GM23248 (cell line): ENCODE results near the gene TNFAIP8L3. TPM values are rescaled to one million over a fixed set of nuclear protein-coding genes. Genes with fewer than 3 reads are reported as not detected.

Source experiments
- DNase-seq: peaks from one replicate; pipeline ENCODE4 v3.0.0-alpha.2; 2015
- H2AFZ ChIP-seq: fragments of 200-600 bp; sonication (generic); 2 replicates; pipeline ENCODE4 v1.6.1; 2016; ENCODE audit warnings: antibody characterized with exemption
- H3F3A ChIP-seq: fragments of 200-600 bp; sonication (generic); 2 replicates; pipeline ENCODE4 v1.6.1; 2016; ENCODE audit warnings: mild to moderate bottlenecking, antibody characterized with exemption, mixed run types; ENCODE audit not compliant: insufficient read depth
- H3K27ac ChIP-seq: fragments of 200-600 bp; sonication (generic); 2 replicates; pipeline ENCODE4 v1.5.1; 2016; ENCODE audit warnings: mild to moderate bottlenecking
- H3K27me3 ChIP-seq: fragments of 200-600 bp; sonication (generic); replicated peaks from 2 replicates; pipeline ENCODE4 v1.6.1; 2016; ENCODE audit warnings: mild to moderate bottlenecking; ENCODE audit not compliant: insufficient read depth
- H3K36me3 ChIP-seq: fragments of 200-600 bp; sonication (generic); 2 replicates; pipeline ENCODE4 v1.6.1; 2016; ENCODE audit warnings: low read depth, mild to moderate bottlenecking
- H3K4me1 ChIP-seq: fragments of 200-600 bp; sonication (generic); 2 replicates; pipeline ENCODE4 v1.6.1; 2016; ENCODE audit warnings: mild to moderate bottlenecking; ENCODE audit not compliant: insufficient read depth
- H3K4me2 ChIP-seq: fragments of 200-600 bp; sonication (generic); one replicate; pipeline ENCODE4 v1.6.1; 2016; ENCODE audit warnings: mild to moderate bottlenecking; ENCODE audit not compliant: unreplicated experiment
- H3K4me3 ChIP-seq: fragments of 200-600 bp; sonication (generic); 2 replicates; pipeline ENCODE4 v1.5.1; 2016; ENCODE audit warnings: mild to moderate bottlenecking
- H3K79me2 ChIP-seq: fragments of 200-600 bp; sonication (generic); 2 replicates; pipeline ENCODE4 v1.6.1; 2016; ENCODE audit warnings: mild to moderate bottlenecking; ENCODE audit not compliant: insufficient read depth
- H3K9ac ChIP-seq: fragments of 200-600 bp; sonication (generic); 2 replicates; pipeline ENCODE4 v1.6.1; 2016; ENCODE audit warnings: mild to moderate bottlenecking
- H3K9me2 ChIP-seq: fragments of 200-600 bp; sonication (generic); 2 replicates; pipeline ENCODE4 v1.6.1; 2016; ENCODE audit warnings: mixed run types, mild to moderate bottlenecking, moderate library complexity; ENCODE audit not compliant: insufficient read depth
- H3K9me3 ChIP-seq: fragments of 200-600 bp; sonication (generic); one replicate; pipeline ENCODE4 v1.6.1; 2017; ENCODE audit warnings: low read depth
- H4K20me1 ChIP-seq: fragments of 200-600 bp; sonication (generic); 2 replicates; pipeline ENCODE4 v1.6.0; 2016; ENCODE audit not compliant: insufficient read depth
- EZH2 ChIP-seq: fragments of 200-600 bp; sonication (generic); IDR thresholded peaks from 2 replicates; pipeline ENCODE4 v1.6.1; 2018; ENCODE audit warnings: antibody characterized with exemption, mild to moderate bottlenecking; ENCODE audit not compliant: insufficient read depth, poor library complexity, severe bottlenecking
- EZH2phosphoT487 ChIP-seq: fragments of 200-600 bp; sonication (generic); IDR thresholded peaks from 2 replicates; pipeline ENCODE4 v1.6.1; 2018; ENCODE audit warnings: antibody characterized with exemption, moderate library complexity, mild to moderate bottlenecking, low read depth; ENCODE audit not compliant: insufficient read depth
- WGBS, 2 experiments: methylation state at CpG; one replicate each; pipeline ENCODE4 v1.1.6; 2015 to 2017; ENCODE audit warnings: low lambda C conversion rate in 2 of 2, low coverage in 1 of 2; ENCODE audit errors: missing lambda C conversion rate in 2 of 2; 5-methylcytosine and 5-hydroxymethylcytosine counted together
- in situ Hi-C: fragments of 300-500 bp; cut with MboI; formaldehyde crosslinking; loops from 2 replicates; pipeline ENCODE4 v1.15.0; 2020
- polyA plus RNA-seq: library from polyadenylated mRNA; unstranded; fragments of >200 nt; fragmentation: Nextera tagmentation; extraction: Ambion mirVana; gene quantifications from 2 replicates; pipeline ENCODE4 v1.2.1, GENCODE V29; 2016
- total RNA-seq: library from RNA; depleted of rRNA; stranded (reverse); fragments of >200 nt; shearing (Covaris generic); gene quantifications from 2 replicates; pipeline ENCODE4 v1.2.3, GENCODE V29; 2014

The TNFAIP8L3 gene
- total and polyA plus RNA-seq, 2 experiments from 2014 or later, result 2.0 to 2.8 TPM

DNA sequence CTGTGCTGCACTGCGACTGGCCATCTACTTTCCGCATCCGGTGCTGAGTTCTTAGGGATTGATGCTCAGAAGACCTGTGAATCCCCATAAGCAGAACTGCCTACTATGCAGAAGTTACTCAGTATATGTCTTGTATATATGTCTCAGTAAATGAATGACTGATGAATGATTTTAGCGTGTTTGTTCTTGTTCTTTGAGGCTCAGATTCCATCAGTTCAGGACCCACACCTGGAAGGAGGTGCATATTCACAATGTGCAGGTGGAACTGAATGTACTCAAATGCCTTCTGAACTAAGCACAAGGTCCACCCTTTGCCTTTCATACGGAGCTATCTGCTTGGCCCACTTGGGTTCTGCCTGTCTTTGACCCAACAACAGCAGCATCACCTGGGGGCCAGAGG lies 19.8 kb downstream of the TNFAIP8L3 start:
- DNase-seq, result no peak
- Histone ChIP-seq H3K36me3 (no peaks in the 10 kb centered on the region), H2AFZ (no peak overlapping the region), H3K27ac (no peak overlapping the region), H3K9me2 (no peaks in the 10 kb centered on the region), H3K4me1 (peaks cover 7% of the 10 kb centered on the region), H4K20me1 (no peaks in the 10 kb centered on the region), H3K4me3 (no peak overlapping the region), H3K9me3 (no peaks in the 10 kb centered on the region), H3K27me3 (no peaks in the 10 kb centered on the region), H3K79me2 (no peaks in the 10 kb centered on the region), H3K9ac (no peak overlapping the region), H3K4me2 (no peak overlapping the region), H3F3A (0 out of 2 replicates have a peak, but pooled peaks cover 4% of the 10 kb centered on the region)
- WGBS, 2 experiments, result 72 to 76% methylated on average over 5 of the region's 5 CpGs
- TF ChIP-seq EZH2phosphoT487, result no peak
- in situ Hi-C loops, result no loop called here

DNA sequence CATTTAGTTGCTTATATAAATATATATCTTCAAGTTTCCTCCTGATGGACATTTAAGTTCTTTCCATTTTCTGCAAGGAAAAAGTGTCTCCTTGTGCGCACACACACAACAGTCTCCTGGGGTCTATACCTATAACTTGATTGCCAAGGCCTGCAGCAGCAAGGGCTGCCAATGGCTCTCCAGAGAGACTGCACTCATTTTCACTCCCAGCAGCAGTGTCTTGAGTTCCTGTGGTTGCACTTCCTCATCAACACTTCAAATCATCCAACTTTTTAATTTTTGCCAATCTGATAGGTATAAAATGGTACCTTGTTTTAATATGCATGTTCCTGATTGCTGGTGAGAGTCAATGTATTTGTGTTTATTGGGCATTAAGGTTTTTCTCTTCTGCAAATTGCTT lies 23.1 kb downstream of the TNFAIP8L3 start:
- WGBS, 2 experiments, result 92 to 100% methylated on average over 1 of the region's 1 CpG
- in situ Hi-C loops, result no loop called here

DNA sequence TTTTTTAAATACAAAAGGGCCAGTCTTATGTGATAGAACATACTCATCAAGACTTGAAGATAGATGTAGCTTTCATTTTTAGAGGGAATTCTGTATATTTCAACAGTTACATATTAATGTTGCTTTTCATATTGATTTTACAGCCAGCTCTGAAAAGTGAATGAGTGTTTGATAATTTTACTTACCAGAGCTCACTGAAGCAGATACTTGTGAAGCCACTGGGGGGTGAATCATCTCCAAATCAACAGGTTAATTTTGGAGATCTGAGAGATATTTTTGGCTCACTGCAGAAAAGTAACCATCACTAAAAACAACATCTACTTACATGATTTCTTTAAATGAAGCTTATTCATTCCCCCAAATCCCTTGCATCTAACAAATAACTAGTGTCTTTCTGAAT lies 24.7 kb downstream of the TNFAIP8L3 start:
- no peak overlapping the region for H3K9ac ChIP-seq
- DNase-seq, result no peak

More for the DNA sequence above, 23.1 kb downstream of the TNFAIP8L3 start:
- Histone ChIP-seq H3K36me3 (no peaks in the 10 kb centered on the region), H3K79me2 (no peaks in the 10 kb centered on the region), H3K9me2 (no peaks in the 10 kb centered on the region), H3K9ac (no peak overlapping the region), H2AFZ (no peak overlapping the region), H3K27ac (no peak overlapping the region), H3K9me3 (no peaks in the 10 kb centered on the region), H3K27me3 (no peaks in the 10 kb centered on the region), H3K4me1 (peaks cover 7% of the 10 kb centered on the region), H3K4me3 (no peak overlapping the region), H3F3A (0 out of 2 replicates have a peak, but pooled peaks cover 4% of the 10 kb centered on the region), H4K20me1 (no peaks in the 10 kb centered on the region), H3K4me2 (no peak overlapping the region)
- DNase-seq, result no peak
- TF ChIP-seq EZH2phosphoT487, result no peak
- TF ChIP-seq EZH2, result no peak

DNA sequence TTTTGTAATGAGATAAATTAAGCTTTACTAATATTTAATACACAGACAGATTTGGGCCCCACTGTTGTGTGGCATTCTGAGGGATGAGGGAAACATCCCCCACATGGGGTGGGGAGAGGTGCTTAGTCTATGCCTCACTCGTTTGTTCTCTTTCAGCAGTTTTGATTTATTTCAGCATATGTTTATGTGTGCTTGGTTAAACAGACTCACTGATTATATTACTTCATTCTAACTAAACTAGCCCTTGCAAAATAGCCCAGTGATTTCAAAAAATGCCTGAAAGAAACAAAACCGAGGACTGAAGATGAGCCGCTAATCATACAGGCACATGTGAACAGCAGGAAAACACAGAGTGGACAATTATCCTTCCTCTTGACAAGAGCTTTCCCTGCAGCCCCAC lies 27.2 kb downstream of the TNFAIP8L3 start:
- 93 to 94% methylated on average over 3 of the region's 3 CpGs for WGBS, 2 experiments
- no peak overlapping the region for H3K4me2 ChIP-seq
- no peaks in the 10 kb centered on the region for H3K79me2 ChIP-seq
- H3K27me3 ChIP-seq, result no peaks in the 10 kb centered on the region
- H3K36me3 ChIP-seq, result no peaks in the 10 kb centered on the region
- H3K9ac ChIP-seq, result no peak overlapping the region
- H3K4me3 ChIP-seq, result no peak overlapping the region
- H4K20me1 ChIP-seq, result no peaks in the 10 kb centered on the region
- no peaks in the 10 kb centered on the region for H3K9me3 ChIP-seq
- 0 out of 2 replicates have a peak, but pooled peaks cover 4% of the 10 kb centered on the region for H3F3A ChIP-seq
- in situ Hi-C loops, result no loop called here
- TF ChIP-seq EZH2, result no peak
- no peaks in the 10 kb centered on the region for H3K9me2 ChIP-seq
- H3K4me1 ChIP-seq, result no peaks in the 10 kb centered on the region
- H2AFZ ChIP-seq, result no peak overlapping the region
- DNase-seq, result no peak
- no peak overlapping the region for H3K27ac ChIP-seq

More for the DNA sequence above, 24.7 kb downstream of the TNFAIP8L3 start:
- TF ChIP-seq EZH2phosphoT487 (no peak), EZH2 (no peak)
- 0 out of 2 replicates have a peak, but pooled peaks cover 4% of the 10 kb centered on the region for H3F3A ChIP-seq
- H3K27ac ChIP-seq, result no peak overlapping the region
- H3K36me3 ChIP-seq, result no peaks in the 10 kb centered on the region
- H3K79me2 ChIP-seq, result no peaks in the 10 kb centered on the region
- in situ Hi-C loops, result no loop called here
- no peaks in the 10 kb centered on the region for H4K20me1 ChIP-seq
- H3K4me3 ChIP-seq, result no peak overlapping the region
- no peak overlapping the region for H2AFZ ChIP-seq
- no peak overlapping the region for H3K4me2 ChIP-seq
- no peaks in the 10 kb centered on the region for H3K27me3 ChIP-seq
- H3K9me2 ChIP-seq, result no peaks in the 10 kb centered on the region
- no peaks in the 10 kb centered on the region for H3K4me1 ChIP-seq
- H3K9me3 ChIP-seq, result no peaks in the 10 kb centered on the region

DNA sequence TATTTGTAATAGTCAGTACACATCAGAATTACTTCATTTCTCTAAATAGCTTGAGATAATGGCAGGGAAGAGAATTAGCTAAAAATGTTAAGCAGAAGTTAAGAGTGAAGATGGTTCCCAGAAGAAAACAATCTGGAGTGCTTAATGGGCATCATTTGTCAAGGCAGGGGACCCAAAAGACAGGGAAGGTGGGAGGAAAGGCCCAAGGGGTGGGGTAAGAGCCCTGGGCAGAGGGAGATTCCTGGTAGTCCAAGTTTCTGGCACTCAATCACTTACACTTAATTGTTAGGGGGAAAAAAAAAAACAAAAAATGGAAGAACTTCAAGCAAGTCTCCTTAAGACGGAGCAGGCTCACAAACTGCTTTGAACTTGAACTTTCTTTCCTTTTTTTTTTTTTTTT lies 28.9 kb downstream of the TNFAIP8L3 start:
- Histone ChIP-seq H3K4me1 (no peaks in the 10 kb centered on the region), H3K79me2 (no peaks in the 10 kb centered on the region), H3K36me3 (no peaks in the 10 kb centered on the region), H3K9ac (no peak overlapping the region), H3K9me3 (no peaks in the 10 kb centered on the region), H3K27ac (no peak overlapping the region), H3K9me2 (no peaks in the 10 kb centered on the region), H3K27me3 (no peaks in the 10 kb centered on the region), H4K20me1 (no peaks in the 10 kb centered on the region), H3K4me2 (no peak overlapping the region), H3K4me3 (no peak overlapping the region), H2AFZ (no peak overlapping the region), H3F3A (no peaks in the 10 kb centered on the region)
- in situ Hi-C loops, result no loop called here
- DNase-seq, result no peak
- 100% methylated on average over 1 of the region's 1 CpG for WGBS, 2 experiments
- TF ChIP-seq EZH2phosphoT487 (no peak), EZH2 (no peak)
